Ecto neural progenitor cell (in vitro differentiated cells): ENCODE measurements around the gene MOCOS.

Experiments
- DNase-seq: peaks from one replicate; pipeline ENCODE4 v3.0.0-alpha.2; 2018; ENCODE audit warnings: low spot score

MOCOS gene

GRCh38 chr18:36274083-36274715 lies 86.9 kb downstream of the MOCOS start:
- DNase-seq: no peak

DNA sequence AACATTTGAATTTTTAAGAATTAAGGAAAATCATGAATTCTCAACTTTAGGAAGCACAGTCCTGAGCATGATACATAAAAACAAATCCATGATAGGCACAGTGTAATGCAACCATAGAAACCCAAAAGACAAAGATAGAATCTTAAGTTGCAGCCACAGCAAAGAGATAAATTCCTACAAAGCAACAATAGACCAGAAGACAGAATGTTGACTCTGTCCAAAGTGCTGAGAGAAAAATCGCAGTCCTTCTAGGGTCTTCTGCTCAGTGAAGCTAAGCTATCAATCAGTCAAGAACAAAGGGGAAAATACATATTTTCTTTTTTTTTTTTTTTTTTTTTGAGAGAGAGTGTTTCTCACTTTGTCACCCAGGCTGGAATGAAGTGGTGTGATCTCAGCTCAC lies 88.3 kb downstream of the MOCOS start:
- DNase-seq: no peak

DNA sequence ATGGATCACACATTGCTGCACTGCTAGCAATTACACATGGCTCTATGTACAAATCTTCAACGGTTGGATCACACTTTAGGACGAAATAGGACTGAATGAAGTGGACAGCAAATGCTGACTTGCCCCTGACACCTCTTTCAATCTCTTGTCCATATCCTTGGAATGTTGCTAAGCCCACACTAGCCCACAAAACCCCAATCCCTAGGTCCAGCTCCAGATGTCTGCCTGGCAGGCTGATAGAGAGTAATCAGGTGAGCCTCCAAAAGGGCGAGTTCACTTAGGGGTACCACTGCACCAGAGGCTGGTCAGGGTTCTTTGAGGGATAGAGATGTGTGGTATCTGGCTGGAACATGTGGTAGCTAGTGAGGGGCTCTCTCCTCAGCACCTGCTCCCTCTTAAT lies 91.7 kb downstream of the MOCOS start:
- DNase-seq: no peak

DNA sequence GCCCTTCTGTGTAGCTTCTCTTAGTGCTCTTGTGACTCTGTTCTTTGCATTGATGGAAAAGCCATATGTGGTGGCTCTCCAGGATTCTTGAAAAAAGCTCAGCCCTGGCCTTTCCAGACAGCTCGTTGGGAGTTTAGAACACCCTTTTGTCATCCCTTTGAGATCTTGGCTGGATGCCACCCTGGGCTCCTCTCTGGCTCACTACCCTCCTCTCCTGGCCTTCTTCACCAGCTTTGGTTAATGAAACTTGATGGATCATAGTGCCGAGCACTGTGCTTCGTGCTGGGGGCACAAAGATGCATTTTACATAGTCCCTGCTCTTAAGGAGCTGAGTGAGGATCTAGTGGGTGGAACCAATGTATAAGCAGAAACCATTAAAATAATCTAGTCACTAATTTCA lies 94.6 kb downstream of the MOCOS start:
- no peak for DNase-seq

DNA sequence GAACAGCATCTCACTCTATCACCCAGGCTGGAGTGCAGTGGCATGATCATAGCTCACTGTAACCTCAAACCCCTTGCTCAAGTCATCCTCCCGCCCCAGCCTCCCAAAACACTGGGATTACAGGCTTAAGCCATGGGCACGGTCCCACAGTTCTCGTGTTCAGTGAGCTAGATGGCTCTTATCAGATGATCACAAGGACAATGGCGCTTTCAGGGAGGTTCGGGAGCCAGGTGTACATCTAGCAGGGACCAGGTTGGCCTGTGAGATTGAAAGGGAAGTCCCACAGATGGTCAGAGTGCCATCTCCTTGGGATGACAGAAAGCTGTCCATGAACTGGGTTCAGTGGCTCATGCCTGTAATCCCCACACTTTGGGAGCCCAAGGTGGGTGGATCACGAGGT lies 96.2 kb downstream of the MOCOS start:
- DNase-seq: no peak

- no peak for DNase-seq
These were observed 97.0 kb downstream of the MOCOS start for GRCh38 chr18:36284268-36284667.

GRCh38 chr18:36284671-36285295 lies 97.5 kb downstream of the MOCOS start:
- no peak for DNase-seq

- DNase-seq: no peak
These were observed 100.4 kb downstream of the MOCOS start for GRCh38 chr18:36287653-36288052.

DNA sequence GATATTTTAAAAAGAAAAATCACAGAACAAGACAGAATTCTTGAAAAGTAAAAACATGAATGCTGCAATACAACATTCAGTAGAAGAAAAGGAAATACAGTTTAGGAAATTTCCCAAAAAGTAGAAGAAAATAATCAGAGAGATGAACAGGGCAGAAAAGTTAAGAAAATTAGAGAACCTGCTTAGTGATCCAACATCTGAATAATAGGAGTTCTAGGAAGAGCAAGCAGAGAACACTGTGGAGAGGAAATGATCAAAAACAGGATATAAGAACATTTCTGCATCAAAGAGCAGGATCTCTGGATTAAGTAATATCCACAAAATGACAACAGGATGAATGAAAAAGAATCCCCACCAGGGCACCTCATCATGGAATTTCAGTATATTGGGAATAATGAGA lies 101.4 kb downstream of the MOCOS start:
- DNase-seq: no peak

- no peak for DNase-seq
These were observed 106.7 kb downstream of the MOCOS start for GRCh38 chr18:36294031-36294430.

DNA sequence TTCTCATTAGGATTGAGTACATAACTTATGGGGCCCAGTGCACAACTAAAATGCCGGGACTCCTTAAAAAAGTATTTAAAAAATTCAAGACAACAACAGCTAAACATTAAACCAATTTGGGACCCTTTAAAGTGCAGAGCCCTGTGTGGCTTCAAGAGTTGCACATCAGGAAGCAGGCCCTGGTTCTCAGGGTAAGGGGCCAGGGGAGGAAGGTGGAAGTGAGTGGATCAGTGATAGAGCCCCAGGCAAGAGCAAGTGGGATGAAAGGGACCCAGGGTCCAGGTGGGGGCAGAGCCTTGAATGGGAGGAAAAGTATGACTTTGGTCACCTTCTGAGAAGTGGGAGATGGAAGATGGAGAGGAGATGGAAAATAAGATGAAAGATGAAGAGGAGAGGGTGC lies 107.9 kb downstream of the MOCOS start:
- DNase-seq: no peak

DNA sequence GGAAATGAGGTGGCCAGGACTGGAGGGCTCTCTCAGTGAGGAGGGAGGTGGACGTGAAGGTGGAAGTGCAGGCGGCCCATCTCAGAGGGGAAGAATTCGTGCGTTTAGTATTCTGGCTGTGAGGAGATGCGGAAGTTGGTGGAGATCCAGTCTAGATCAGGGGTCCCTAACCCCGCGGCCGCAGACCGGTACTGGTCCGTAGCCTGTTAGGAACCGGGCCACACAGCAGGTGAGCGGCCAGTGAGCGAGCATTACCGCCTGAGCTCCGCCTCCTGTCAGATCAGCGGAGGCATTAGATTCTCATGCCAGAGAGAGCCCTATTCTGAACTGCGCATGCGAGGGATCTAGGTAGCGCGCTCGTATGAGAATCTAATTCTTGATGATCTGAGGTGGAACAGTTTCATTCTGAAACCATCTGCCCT lies 108.6 kb downstream of the MOCOS start:
- no peak for DNase-seq

DNA sequence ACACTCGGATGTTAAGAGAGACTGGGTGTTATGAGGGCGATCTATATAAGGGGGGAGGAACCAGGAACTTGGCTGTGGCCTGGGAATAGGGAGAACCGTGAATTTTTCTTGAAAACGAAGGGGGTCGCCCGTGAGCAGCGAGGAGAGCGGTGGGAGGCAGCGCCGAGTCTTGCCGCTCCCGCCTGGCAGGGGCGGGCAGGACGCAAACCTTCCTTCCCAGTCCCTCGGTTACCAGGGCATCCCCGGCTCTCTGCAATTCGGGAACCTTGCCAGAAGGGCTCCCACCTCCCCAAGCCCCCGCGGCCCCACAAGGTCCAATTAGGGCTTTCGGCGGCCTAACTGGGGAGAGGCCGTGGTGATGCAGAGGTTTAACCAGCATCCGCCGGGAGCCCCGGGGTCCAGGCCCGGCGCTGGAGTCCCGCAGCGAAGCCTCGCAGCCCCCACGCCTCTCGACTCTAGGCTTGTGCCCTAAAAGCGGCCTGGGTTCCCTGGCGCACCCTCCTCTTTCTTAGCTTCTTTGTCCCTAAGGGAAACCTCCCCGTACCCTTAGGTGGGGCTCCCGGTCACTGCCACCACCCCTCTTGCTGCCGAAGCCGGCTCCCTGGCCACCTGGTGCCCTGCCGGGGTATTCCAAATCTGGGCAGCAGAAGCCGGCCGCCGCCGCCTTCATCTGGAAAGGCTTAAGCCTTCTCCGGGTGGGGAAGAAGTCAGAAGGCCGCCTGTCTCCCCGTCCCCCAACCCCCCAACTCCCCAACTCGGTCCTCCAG lies 109.5 kb downstream of the MOCOS start:
- DNase-seq: peak; percentile 90

DNA sequence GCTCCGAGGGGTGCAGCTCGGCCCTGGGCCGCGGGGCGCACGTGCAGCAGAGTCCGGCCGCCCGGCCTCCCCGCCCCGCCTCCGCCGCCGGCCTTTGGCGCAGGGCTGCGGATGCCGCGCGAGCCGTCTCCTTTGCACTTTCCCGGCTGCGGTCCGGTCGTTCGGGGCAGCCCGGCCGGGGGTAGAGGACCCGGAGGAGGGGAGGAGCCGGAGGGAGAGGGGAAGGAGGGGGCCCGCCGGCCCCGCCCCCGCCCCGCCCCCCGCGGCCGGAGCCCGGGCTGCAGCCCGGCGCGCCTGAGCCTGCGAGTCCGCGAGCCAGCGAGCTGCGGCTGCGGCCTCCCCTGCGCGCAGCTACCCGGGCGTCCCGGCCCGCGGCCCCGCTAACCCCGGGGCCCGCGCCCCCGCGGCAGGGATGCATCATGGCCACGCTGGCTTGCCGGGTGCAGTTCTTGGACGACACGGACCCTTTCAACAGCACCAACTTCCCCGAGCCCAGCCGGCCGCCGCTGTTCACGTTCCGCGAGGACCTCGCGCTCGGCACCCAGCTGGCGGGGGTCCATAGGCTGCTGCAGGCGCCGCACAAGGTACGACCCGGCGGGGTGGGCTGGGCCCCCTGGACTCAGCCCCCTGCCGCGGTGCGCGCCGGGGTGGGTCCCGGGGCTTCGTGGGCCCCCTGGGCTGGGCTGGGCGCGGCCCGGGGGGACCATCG lies 110.3 kb downstream of the MOCOS start, which contains the start of gene FHOD3:
Gene FHOD3, plus strand, starts transcription at position 297 of the 709 bp plus-strand sequence. Its CDS starts 123 bp downstream, at position 420.
- peak; percentile 91 for DNase-seq

DNA sequence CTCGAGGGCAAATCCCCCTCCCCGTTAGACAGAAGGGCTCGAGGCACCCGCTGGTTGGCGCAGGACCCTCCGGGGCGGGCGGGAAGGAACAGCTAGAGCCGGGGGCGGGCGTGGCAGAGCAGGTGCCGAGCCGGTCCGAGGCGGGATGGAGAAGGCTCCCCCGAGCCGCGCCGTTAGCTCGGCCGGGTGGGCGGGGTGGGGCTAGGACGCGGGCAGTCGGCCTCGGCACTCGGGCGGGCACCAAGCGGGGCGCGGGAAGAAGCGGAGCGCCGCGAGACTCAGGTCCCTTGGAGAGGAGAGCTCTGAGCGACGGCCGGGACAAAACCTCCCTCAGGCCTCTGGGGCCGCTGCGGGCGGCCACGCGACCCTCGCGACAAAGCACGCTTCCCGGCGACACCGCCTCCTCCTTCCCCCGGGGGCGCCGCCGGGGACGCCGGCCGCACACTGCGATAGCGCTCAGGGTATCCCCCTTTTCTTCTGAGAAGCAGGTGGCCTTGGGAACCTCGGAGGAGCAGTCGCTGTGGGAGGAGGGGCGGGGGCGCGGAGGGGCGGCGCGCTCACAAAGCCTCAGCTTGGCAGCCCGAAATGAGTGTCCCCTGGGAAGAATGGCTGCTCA lies 110.9 kb downstream of the MOCOS start:
- peak; percentile 80 for DNase-seq

DNA sequence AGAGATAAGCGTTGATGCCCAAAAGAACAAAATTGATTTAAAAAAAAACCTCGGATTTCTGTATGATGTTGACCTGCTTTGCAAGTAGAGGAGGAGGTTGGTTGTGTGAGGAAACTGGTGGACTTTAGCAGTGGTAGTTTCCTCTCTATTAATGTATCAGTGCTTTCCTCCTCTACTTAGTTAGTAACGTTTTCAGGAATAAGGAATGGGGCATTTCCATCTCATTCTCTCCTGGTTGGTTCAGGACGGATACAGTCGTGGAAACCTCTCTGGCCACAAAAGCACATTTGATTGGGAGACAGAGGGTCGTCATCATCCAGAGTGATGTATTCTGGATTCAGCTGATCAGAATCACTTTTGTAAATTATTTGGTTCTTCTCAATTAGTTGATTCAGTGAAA lies 111.7 kb downstream of the MOCOS start:
- DNase-seq: no peak

GRCh38 chr18:36300211-36300610 lies 112.9 kb downstream of the MOCOS start:
- no peak for DNase-seq

GRCh38 chr18:36301884-36302283 lies 114.6 kb downstream of the MOCOS start:
- no peak for DNase-seq

DNA sequence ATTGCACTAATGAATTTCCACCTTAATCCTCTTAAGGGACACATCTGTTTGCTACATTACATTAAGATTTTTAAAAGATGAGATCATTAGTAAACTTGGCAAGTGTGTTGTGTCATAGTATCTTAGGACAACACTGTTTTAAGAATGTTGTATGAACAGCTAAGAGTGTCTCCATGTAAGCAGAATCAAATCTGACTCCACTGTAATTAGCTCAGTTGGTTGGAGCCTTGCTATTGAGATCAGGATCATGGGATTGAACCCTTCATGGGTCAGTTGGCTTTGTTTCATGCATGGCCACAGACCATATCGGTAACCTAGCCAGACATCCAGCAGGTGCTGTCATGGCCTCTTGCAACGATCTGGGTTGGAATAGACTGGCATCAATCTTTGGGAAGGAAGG lies 115.4 kb downstream of the MOCOS start:
- DNase-seq: no peak

- no peak for DNase-seq
These were observed 116.0 kb downstream of the MOCOS start for GRCh38 chr18:36303211-36303844.

- DNase-seq: no peak
These were observed 117.4 kb downstream of the MOCOS start for GRCh38 chr18:36304723-36305122.

GRCh38 chr18:36305375-36305774 lies 118.1 kb downstream of the MOCOS start:
- no peak for DNase-seq
